ENCODE measurements around the gene ELMOD3. TPM values are rescaled to one million over a fixed set of nuclear protein-coding genes. Genes with fewer than 3 reads are reported as not detected.
"Not testable (repeated sequence)": the region's sequence is repeated elsewhere in the genome, so short reads cannot be mapped to it uniquely, and the experiment has no call there.

ELMOD3 gene
- total RNA-seq, 3 donors from 2014 or later: 18.1 to 29.8 (median 23.0) TPM

DNA sequence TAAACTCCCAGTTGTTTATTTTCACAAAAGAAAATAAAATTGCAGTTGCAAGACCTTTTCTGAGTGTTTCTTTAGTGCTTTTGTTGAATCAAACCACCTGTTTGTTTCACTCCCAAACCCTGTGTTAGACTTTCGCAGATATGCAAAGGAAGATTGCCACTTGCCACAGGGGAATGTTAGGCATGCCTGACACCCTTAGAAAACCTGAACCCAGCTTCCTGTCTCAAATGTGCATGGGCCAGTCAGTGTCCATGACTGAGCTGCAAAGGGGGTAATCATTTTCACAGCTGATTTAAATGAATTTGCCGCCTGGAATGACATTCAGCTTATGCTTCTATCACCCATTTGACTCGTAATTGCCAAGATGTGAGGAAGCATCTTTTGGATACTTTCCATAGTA is 44.2 kb upstream of the ELMOD3 start:
- H3K9me3 ChIP-seq: no peaks in the 10 kb centered on the region
- DNase-seq (no peak), ATAC-seq (no peak)
- peaks cover 22% of the 10 kb centered on the region for H3K4me1 ChIP-seq (ENCODE audit: low read depth)
- H3K36me3 ChIP-seq (ENCODE audit: low read depth): no peaks in the 10 kb centered on the region
- H3K4me3 ChIP-seq: no peak overlapping the region
- TF ChIP-seq, protein P1, sequence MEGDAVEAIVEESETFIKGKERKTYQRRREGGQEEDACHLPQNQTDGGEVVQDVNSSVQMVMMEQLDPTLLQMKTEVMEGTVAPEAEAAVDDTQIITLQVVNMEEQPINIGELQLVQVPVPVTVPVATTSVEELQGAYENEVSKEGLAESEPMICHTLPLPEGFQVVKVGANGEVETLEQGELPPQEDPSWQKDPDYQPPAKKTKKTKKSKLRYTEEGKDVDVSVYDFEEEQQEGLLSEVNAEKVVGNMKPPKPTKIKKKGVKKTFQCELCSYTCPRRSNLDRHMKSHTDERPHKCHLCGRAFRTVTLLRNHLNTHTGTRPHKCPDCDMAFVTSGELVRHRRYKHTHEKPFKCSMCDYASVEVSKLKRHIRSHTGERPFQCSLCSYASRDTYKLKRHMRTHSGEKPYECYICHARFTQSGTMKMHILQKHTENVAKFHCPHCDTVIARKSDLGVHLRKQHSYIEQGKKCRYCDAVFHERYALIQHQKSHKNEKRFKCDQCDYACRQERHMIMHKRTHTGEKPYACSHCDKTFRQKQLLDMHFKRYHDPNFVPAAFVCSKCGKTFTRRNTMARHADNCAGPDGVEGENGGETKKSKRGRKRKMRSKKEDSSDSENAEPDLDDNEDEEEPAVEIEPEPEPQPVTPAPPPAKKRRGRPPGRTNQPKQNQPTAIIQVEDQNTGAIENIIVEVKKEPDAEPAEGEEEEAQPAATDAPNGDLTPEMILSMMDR (IDR thresholded peaks at IDR 0.05): no peak
- intact Hi-C loops (cut with DNase I, micrococcal nuclease): no loop called here

DNA sequence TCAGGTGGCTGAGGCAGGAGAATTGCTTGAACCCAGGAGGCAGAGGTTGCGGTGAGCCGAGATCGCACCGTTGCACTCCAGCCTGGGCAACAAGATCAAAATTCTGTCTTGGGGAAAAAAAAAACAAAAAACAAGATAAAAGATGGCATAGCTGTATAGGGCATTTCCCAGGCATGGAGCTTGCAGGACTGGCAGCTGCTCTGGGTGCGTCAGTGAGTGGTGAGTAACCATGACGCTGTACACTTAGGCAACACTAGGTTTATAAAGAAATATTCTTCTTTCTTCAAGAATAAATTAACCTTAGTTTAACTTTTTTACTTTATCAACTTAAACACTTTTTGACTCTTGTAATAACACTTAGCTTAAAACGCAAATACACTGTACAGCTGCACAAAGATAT is 42.2 kb upstream of the ELMOD3 start:
- Histone ChIP-seq H3K4me3 (no peak overlapping the region), H3K36me3 (ENCODE audit: low read depth) (no peaks in the 10 kb centered on the region), H3K4me1 (ENCODE audit: low read depth) (peaks cover 14% of the 10 kb centered on the region), H3K9me3 (no peaks in the 10 kb centered on the region)
- TF ChIP-seq, protein P1 (IDR thresholded peaks at IDR 0.05): no peak
- DNase-seq (no peak), ATAC-seq (no peak)
- intact Hi-C loops (cut with DNase I, micrococcal nuclease): no loop called here

DNA sequence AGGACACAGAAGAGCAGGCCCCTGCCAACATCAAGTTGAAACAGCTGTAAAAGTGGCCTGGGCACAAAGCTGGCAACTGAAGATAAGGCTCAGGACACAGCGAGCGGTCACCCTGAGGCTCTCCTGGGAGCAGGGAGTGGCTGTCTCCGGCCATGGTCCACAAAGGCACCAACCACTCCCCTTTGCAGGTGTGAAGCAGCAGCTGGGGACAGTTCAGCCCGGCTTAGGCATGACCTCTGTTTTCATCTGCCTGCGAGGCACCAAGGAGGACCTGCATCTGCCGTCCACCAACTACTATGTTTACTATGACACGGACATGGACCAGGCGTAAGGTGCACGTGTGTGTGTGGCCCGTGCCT is 39.7 kb upstream of the ELMOD3 start:
- no peaks in the 10 kb centered on the region for H3K4me1 ChIP-seq (ENCODE audit: low read depth)
- no peak overlapping the region for H3K4me3 ChIP-seq
- TF ChIP-seq, protein P1 (IDR thresholded peaks at IDR 0.05): no peak
- intact Hi-C loops (cut with DNase I, micrococcal nuclease): no loop called here
- DNase-seq (no peak), ATAC-seq (peak; percentile 78)
- no peaks in the 10 kb centered on the region for H3K9me3 ChIP-seq
- no peaks in the 10 kb centered on the region for H3K36me3 ChIP-seq (ENCODE audit: low read depth)

DNA sequence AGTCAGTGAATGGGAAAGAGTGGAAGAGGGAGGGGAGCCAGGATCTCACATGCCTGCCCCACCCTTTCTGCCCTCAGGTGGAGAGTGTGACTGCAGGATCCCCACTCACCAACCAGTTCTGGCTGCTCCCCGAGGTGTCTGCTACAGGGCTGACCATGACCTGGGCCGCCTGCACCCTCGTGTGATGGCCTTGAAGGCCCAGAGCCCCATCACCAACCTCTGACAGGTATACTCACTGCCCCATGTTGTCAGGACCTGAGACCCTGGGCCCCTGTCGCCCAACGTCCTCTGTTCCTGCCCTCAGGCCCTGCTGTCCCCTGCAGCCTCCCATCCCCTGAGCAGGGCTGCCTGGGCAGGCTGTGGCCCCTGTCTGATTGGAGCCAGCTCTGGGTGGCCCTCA is 38.6 kb upstream of the ELMOD3 start:
- ATAC-seq; DNase-seq; H3K4me1 ChIP-seq (ENCODE audit: low read depth); H3K4me3 ChIP-seq; H3K36me3 ChIP-seq (ENCODE audit: low read depth); H3K9me3 ChIP-seq: not testable (repeated sequence)
- intact Hi-C loops (cut with DNase I, micrococcal nuclease): loop anchor here in 1 of 2 donors (2.0 kb wide), 1 partner anchor 27 kb away; no protein-coding TSS in a partner anchor

DNA sequence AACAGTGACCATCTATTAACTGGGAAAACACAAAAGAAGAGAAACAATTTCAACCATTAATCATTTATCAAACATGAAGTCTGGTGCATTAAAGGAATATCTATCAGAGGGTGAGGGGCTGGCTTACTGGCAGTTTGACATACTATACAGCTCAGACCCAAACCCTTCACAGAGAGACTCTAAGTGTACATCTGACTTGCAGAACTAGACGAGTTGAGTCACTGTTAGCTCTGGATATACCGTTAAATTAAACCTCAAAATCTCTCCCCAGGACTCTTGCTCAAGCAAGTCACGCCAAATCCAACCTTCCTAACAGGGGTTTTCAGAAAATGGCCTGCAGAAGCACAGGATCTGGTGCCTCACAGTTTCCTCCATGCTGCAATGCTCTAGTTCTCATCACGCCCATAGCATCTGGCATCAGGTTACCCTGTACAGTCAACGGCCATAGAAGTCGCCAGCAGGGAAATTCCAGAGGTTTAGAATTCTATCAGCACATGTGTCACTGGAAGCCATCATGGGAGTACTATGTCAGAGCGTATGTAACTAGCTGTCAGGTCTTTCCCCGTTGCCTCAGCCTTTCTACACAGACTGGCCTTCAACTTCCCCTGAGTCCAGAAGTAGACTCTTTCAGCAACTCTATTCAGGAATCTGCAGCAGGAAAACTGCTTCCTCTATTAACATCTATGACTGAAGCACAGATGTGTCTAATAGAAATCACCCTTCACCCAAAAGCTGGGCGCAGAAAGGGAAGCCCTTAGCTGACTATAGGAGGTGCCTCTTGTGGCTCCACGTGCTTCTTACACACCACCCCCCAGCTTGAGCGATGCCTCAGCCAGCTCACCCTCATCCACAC is 36.1 kb upstream of the ELMOD3 start:
- ATAC-seq: peak; percentile 15
- intact Hi-C loops (cut with DNase I, micrococcal nuclease): no loop called here
- TF ChIP-seq, protein P1 (IDR thresholded peaks at IDR 0.05): no peak
- Histone ChIP-seq H3K36me3 (ENCODE audit: low read depth) (peaks cover 9% of the 10 kb centered on the region), H3K9me3 (no peaks in the 10 kb centered on the region), H3K4me3 (no peak overlapping the region), H3K4me1 (ENCODE audit: low read depth) (peaks cover 1% of the 10 kb centered on the region)
- DNase-seq: no peak

DNA sequence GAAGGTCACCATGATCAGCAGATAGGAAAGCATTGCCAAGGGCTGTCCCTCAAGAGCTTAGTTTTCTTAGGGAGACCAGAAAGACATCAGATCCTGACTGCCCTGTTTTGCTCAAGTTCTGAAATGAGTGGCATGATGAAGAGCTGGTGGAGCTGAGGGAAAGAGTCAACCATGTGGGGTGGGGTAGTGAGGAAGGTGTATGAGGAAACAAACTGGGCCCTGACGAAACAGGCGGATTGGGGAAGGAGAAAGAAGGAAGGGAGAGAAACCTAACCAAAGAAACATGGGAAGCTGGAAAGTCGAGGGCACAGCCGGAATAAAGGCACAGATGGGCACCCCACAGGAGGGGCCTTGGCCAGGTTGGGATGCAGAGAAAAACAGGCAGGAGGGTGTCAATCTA is 34.8 kb upstream of the ELMOD3 start:
- H3K4me1 ChIP-seq (ENCODE audit: low read depth): peaks cover 13% of the 10 kb centered on the region
- H3K36me3 ChIP-seq (ENCODE audit: low read depth): peaks cover 9% of the 10 kb centered on the region

More for the DNA sequence above, 34.8 kb upstream of the ELMOD3 start:
- ATAC-seq (no peak), DNase-seq (no peak)
- H3K9me3 ChIP-seq: no peaks in the 10 kb centered on the region
- no peak overlapping the region for H3K4me3 ChIP-seq
- TF ChIP-seq, protein P1 (IDR thresholded peaks at IDR 0.05): no peak
- intact Hi-C loops (cut with DNase I, micrococcal nuclease): no loop called here

All from mucosa of descending colon (tissue), 3 donors.